ENCODE results near the gene ZDHHC3.

- no peak for TF ChIP-seq CTCF (IDR thresholded peaks at IDR 0.05; ENCODE audit: poor library complexity)
- no peak for TF ChIP-seq EZH2phosphoT487 (IDR thresholded peaks at IDR 0.05; ENCODE audit: low read depth, severe bottlenecking, unreplicated experiment)
- no peak for TF ChIP-seq EZH2 (IDR thresholded peaks at IDR 0.05; ENCODE audit: borderline replicate concordance)
Measured at GRCh38 chr3:44920081-44920480, 55.9 kb downstream of the ZDHHC3 start.

Data from hepatocyte (in vitro differentiated cells).